ENCODE results near the gene CD4. TPM values are rescaled to one million over a fixed set of nuclear protein-coding genes. Genes with fewer than 3 reads are reported as not detected.

CD4 gene
- total RNA-seq, 1 experiment from 2014 or later: not detected

DNA sequence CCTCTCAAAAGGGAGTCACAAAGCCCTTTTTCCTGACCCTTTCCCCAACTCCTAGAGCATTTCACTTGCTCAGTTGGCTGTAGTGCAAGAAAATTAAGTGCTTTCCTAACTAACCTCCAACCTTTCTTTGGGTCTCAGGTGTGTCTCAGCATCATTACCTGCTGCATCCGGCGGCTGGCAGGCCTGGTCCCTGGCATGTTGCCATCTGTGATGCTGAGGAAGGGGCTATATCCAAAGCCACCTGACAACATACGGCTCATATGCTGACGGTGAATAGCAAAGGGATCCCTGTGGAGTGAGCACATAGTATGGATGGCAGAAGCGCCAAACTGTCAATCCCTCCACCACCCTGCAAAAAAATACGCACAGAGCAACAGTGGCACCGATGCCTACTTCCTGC lies 37.6 kb upstream of the CD4 start:
- BruUV-seq (replicated peaks): no TSS peak
- Mint-ChIP-seq H3K9me3 (ENCODE audit: unreplicated experiment) (no peaks in the 10 kb centered on the region), H3K4me3 (ENCODE audit: unreplicated experiment) (peak overlapping the region; percentile 95), H3K4me1 (ENCODE audit: insufficient read depth, unreplicated experiment) (peaks cover 10% of the 10 kb centered on the region), H3K36me3 (ENCODE audit: insufficient read depth, unreplicated experiment) (peaks cover 47% of the 10 kb centered on the region), H3K27ac (ENCODE audit: low read depth, unreplicated experiment) (peak overlapping the region; percentile 92), H3K27me3 (ENCODE audit: insufficient read depth, unreplicated experiment) (no peaks in the 10 kb centered on the region)
- CTCF ChIA-PET: interaction anchor here (0.6 to 5.6 kb wide), 15 partner anchors 9 to 139 kb away, joined by 3 to 174 read pairs (median 18); partner anchors contain the start of genes CDCA3, COPS7A, GNB3 and LPAR5
- intact Hi-C loops (cut with micrococcal nuclease): loop anchor here (2.0 kb wide), 1 partner anchor 135 kb away; no protein-coding TSS in a partner anchor
- POLR2A ChIA-PET: interaction anchor here (1.1 to 4.5 kb wide), 11 partner anchors 8 to 146 kb away, joined by 3 to 119 read pairs (median 29); partner anchors contain the start of genes CDCA3, COPS7A, PTMS and USP5
- TF ChIP-seq, protein P1, sequence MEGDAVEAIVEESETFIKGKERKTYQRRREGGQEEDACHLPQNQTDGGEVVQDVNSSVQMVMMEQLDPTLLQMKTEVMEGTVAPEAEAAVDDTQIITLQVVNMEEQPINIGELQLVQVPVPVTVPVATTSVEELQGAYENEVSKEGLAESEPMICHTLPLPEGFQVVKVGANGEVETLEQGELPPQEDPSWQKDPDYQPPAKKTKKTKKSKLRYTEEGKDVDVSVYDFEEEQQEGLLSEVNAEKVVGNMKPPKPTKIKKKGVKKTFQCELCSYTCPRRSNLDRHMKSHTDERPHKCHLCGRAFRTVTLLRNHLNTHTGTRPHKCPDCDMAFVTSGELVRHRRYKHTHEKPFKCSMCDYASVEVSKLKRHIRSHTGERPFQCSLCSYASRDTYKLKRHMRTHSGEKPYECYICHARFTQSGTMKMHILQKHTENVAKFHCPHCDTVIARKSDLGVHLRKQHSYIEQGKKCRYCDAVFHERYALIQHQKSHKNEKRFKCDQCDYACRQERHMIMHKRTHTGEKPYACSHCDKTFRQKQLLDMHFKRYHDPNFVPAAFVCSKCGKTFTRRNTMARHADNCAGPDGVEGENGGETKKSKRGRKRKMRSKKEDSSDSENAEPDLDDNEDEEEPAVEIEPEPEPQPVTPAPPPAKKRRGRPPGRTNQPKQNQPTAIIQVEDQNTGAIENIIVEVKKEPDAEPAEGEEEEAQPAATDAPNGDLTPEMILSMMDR (IDR thresholded peaks at IDR 0.05; ENCODE audit: unreplicated experiment): no peak
- no peak for DNase-seq (ENCODE audit: unreplicated experiment)

DNA sequence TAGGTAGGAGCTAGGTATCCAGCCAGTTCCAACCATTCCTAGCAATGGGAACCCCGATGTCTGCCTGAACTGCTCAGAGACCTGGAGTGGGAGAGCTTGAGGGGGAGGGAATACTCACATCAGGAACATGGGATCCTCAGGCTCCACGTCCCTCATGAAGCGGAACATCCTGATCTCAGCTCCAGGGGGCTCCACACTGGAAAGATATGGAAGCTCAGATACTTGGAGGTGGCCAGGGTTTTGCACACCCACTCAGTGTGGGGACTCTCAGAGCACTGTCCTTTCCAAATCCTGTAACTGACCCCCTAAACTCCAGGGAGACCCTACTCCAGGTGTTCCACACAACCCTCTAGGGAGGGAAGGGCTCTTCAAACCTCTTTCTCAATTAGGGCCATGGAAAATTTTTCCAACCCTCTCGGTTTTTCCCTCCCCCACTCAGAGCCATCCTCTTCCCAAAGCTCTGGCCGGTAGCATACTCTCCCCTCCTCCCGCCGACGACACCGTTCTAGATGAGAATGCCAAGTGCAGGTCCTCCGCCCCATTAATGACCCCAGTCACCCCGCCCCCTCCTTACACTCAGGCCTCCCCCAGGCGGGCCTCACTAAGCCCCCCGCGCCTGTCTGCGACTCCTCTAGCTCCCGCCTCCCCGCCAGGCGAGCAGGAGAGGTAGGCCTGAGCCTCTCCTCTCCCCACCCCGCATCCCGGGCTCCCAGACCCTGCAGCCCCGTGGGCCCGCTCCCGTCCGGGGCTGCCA lies 37.0 kb upstream of the CD4 start:
- POLR2A ChIA-PET: interaction anchor here (0.7 to 4.5 kb wide), 27 partner anchors 8 to 210 kb away, joined by 3 to 119 read pairs (median 9); partner anchors contain the start of genes CDCA3, COPS7A, LAG3 and PTMS
- intact Hi-C loops (cut with micrococcal nuclease): loop anchor here (2.0 kb wide), 1 partner anchor 136 kb away; no protein-coding TSS in a partner anchor
- DNase-seq (ENCODE audit: unreplicated experiment): peak; percentile 28
- no peaks in the 10 kb centered on the region for H3K27me3 Mint-ChIP-seq (ENCODE audit: insufficient read depth, unreplicated experiment)
- CTCF ChIA-PET: interaction anchor here (0.6 to 5.6 kb wide), 39 partner anchors 8 to 309 kb away, joined by 3 to 174 read pairs (median 5); partner anchors contain the start of genes CD4, CDCA3, COPS7A and GNB3
- BruUV-seq (replicated peaks): TSS peak; percentile 17
- H3K4me1 Mint-ChIP-seq (ENCODE audit: insufficient read depth, unreplicated experiment): peaks cover 10% of the 10 kb centered on the region
- H3K36me3 Mint-ChIP-seq (ENCODE audit: insufficient read depth, unreplicated experiment): peaks cover 41% of the 10 kb centered on the region
- H3K4me3 Mint-ChIP-seq (ENCODE audit: unreplicated experiment): peak overlapping the region; percentile 95
- H3K9me3 Mint-ChIP-seq (ENCODE audit: unreplicated experiment): no peaks in the 10 kb centered on the region
- TF ChIP-seq, protein P1 (IDR thresholded peaks at IDR 0.05; ENCODE audit: unreplicated experiment): no peak
- peak overlapping the region; percentile 92 for H3K27ac Mint-ChIP-seq (ENCODE audit: low read depth, unreplicated experiment)

DNA sequence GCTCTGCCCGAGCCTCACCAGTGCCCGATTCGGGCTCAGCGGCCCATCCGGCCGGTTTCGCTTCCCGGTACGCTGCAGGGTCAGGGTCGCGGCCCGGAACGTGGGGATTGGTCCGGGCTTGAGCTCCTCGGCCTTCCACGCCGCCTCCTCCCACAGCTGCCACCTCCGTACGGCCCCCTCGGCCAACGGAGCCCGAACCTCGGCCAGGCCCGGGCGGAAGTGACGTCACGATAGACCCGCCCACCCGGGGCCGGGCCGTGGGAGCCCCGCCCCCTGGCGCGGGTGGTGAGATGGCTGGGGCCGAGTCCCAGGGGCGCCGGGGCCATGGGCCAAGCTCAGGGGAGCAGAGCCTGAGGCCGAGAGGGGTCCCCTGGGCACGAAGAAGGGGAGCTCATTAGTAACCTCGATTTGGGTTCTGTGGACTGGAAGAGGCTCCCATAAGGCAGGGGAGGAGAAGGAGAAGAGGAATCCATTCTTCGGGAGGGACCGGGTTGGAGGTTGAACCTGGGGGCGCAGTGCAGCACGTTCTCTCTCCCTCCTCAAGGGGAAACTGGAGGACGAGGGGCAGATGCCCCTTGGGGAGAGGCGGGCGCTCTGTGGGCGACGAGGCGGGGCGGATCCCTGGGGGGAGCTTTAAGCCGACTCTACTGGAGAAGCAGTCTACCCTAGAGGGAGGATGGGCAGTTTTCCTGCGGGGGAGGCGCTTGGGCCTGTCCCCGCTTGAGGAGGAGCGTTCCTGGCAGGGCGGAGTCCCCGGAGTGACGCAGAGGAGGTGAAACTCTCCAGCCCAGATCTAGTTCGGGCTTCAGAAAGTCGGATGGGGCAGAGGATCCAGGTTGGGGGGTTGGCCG lies 36.2 kb upstream of the CD4 start, which contains the start of gene MLF2:
Gene MLF2, minus strand, starts transcription at position 221 of the 851 bp plus-strand sequence. CDS start 807 bp downstream, outside the sequence.
- Mint-ChIP-seq H3K27me3 (ENCODE audit: insufficient read depth, unreplicated experiment) (no peaks in the 10 kb centered on the region), H3K36me3 (ENCODE audit: insufficient read depth, unreplicated experiment) (peaks cover 34% of the 10 kb centered on the region), H3K27ac (ENCODE audit: low read depth, unreplicated experiment) (peak within 1 kb of the TSS; percentile 92), H3K4me3 (ENCODE audit: unreplicated experiment) (peak within 1 kb of the TSS; percentile 95), H3K9me3 (ENCODE audit: unreplicated experiment) (no peaks in the 10 kb centered on the region), H3K4me1 (ENCODE audit: insufficient read depth, unreplicated experiment) (peaks cover 10% of the 10 kb centered on the region)
- DNase-seq (ENCODE audit: unreplicated experiment): peak; percentile 99
- BruUV-seq (replicated peaks): TSS peak; percentile 78
- ChIA-PET POLR2A (interaction anchor here (0.6 to 4.5 kb wide), 35 partner anchors 9 to 210 kb away, joined by 3 to 119 read pairs (median 6); partner anchors contain the start of genes CDCA3, COPS7A, LAG3 and PTMS), CTCF (interaction anchor here (0.6 to 5.6 kb wide), 50 partner anchors 8 to 409 kb away, joined by 3 to 174 read pairs (median 5); partner anchors contain the start of genes CD4, CDCA3, COPS7A and GNB3)
- TF ChIP-seq, protein P1 (IDR thresholded peaks at IDR 0.05; ENCODE audit: unreplicated experiment): no peak
- intact Hi-C loops (cut with micrococcal nuclease): loop anchor here (1.0 to 2.0 kb wide), 7 partner anchors 13 to 136 kb away; partner anchors contain the start of genes PTMS and ZNF384
